ENCODE results near the gene CRELD1.
"Not testable (repeated sequence)": the region's sequence is repeated elsewhere in the genome, so short reads cannot be mapped to it uniquely, and the experiment has no call there.

Gene CRELD1

DNA sequence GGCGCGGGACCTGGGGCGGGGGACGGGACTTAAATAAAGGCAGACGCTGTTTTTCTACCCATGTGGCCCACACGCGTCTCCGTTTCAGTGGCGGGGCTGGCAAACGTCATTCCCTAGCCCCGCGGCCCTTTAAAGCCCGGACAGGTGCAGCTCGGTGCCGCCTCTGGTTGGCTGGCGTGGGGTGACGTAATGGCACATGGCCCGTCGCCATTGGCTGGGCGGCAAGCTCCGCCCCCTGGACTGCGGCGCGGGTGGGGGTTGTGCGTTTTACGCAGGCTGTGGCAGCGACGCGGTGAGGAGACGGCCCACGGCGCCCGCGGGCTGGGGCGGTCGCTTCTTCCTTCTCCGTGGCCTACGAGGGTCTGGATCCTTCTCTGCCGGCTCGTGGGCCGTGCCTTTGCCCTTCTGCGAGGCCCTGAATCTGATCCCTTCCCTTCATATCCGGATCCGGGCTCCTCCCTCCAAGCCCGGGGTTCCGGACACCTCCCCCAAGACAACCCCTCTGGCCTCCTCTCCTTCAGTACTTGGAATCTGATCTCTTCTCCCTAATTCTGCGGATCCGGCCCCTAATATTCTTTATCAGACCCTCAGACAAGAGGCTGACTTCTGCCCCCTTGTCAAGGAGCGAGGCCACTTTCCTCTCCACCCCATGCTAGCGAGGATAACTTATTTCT lies at the start of gene CRELD1:
Gene CRELD1, plus strand, starts transcription at position 274 of the 674 bp plus-strand sequence. CDS start 605 bp downstream, outside the sequence.
- peak; percentile 98 for DNase-seq (ENCODE audit: low read depth, low spot score)

- peak; percentile 63 for DNase-seq (ENCODE audit: low read depth, low spot score)
These were observed 49.0 kb upstream of the CRELD1 start for GRCh38 chr3:9884555-9885165.

DNA sequence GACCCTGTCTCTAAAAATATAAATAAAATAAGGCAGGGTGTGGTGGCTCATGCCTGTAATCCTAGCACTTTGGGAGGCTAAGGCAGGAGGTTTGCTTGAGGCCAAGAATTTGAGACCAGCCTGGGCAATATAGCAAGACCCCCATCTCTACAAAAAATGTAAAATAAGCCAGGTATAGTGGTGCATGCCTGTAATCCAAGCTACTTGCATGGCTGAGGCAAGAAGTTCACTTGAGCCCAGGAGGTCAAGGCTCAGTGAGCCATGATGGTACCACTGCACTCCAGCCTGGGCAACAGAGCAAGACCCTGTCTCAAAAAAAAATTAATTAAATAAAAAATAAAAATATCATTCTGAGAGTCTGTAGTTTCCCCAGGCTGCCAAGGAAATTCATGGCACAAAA lies 47.3 kb upstream of the CRELD1 start:
- no peak for DNase-seq (ENCODE audit: low read depth, low spot score)

GRCh38 chr3:9887480-9887879 lies 46.2 kb upstream of the CRELD1 start:
- no peak for DNase-seq (ENCODE audit: low read depth, low spot score)

- DNase-seq (ENCODE audit: low read depth, low spot score): no peak
These were observed 45.1 kb upstream of the CRELD1 start for GRCh38 chr3:9888540-9888939.

GRCh38 chr3:9889405-9889804 lies 44.2 kb upstream of the CRELD1 start:
- no peak for DNase-seq (ENCODE audit: low read depth, low spot score)

DNA sequence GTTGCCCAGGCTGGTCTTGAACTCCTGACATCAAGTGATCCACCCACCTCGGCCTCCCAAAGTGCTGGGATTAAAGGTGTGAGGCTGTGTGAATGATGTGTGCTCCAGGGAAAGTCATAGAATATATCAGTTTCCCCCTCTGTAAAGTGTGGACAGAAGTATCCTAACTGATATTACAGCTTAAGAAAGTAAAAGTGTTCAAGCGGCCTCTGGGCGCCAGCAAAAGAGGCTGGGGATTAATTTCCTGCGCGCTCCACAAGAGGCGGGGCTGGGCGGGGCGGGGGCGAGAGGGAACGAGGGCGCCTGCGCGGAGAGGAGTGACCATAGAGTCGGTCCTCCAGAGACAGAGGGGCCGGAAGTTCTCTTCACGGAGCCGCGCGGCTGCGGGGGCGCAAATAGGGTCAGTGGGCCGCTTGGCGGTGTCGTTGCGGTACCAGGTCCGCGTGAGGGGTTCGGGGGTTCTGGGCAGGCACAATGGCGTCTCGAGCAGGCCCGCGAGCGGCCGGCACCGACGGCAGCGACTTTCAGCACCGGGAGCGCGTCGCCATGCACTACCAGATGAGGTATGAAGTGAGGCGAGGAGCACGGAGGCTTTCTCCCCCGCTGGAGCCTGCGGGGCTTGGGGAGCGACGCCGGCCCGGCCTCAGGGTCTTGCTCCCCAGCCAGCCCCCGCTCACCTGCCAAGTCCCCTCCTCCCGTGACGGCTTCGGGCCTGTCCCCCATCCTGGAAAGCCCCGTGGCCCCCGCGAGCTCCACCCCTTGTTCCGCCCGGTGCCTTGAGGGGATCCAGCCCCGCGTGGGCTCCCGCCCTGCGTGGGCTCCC lies 43.2 kb upstream of the CRELD1 start, which contains the start of gene JAGN1:
Gene JAGN1, plus strand, starts transcription at position 362 of the 823 bp plus-strand sequence. Its CDS starts 113 bp downstream, at position 475.
- peak; percentile 96 for DNase-seq (ENCODE audit: low read depth, low spot score)

DNA sequence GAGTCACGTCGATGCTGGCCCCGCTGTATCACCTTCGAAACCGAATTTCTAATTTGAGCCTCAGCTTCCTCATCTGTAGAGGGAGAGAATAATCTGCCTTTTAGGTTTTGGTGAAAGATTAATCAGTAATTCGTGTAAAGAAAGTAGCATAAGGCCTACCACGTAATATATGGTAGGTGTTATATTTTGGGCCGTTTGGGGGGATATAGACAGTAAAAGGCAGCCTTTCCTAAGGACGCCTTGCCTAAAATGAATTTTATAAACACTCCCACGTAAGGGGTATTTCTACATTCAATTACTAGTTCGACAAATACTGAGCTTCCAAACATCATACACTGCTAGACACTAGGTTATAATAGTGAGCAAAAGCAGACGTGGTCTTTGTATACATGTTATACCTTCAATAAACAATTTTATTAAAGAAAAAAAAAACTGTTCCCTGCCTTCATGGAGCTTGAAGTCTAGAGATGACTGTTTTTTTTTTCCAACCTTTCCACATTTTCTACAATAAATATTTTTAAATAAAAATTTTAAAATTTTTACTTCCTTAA lies 42.5 kb upstream of the CRELD1 start:
- DNase-seq (ENCODE audit: low read depth, low spot score): no peak

DNA sequence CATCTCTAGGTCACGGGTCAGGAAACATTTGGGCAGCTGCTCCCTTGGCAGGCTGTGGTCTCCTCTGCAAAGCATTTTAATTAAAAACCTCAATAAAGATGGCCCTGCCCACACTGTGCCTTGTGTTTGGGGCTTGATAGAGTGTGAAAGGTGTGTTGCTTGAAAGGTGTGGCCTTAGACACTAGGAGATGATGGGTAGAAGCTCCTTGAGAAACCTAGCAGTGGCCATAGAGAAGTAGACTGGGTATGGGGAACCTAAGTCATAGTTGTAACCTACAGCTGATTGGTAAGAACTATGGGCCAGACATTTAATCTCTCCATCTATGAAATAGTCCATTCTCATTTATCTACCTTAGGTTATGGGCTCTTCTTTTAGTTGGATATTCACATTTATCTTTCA lies 39.9 kb upstream of the CRELD1 start:
- no peak for DNase-seq (ENCODE audit: low read depth, low spot score)

- DNase-seq (ENCODE audit: low read depth, low spot score): not testable (repeated sequence)
These were observed 37.9 kb upstream of the CRELD1 start for GRCh38 chr3:9895715-9896114.

DNA sequence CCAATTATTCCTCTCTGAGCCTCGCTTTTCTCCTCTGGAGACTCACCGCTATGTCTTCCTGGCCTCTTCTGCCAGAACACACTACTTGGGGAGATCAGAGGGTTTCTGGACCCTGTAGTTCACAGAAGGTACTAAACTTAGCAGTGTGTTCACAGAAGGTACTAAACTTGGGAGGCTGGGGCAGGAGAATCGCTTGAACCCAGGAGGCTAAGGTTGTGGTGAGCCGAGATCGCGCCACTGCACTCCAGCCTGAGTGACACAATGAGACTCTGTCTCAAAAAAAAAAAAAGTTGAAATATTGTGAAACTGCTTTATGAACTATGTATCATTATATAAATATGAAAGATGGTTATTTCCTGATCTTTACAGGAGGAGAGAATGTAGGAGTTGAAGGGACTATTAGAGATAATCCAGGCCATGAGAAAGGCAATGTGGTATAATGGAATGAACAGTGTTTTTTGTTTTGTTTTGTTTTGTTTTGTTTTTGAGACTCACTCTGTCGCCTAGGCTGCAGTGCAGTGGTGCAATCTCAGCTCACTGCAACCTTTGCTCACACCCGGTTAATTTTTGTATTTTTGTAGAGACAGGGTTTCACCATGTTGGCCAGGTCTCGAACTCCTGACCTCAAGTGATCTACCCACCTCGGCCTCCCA lies 36.8 kb upstream of the CRELD1 start:
- not testable (repeated sequence) for DNase-seq (ENCODE audit: low read depth, low spot score)

DNA sequence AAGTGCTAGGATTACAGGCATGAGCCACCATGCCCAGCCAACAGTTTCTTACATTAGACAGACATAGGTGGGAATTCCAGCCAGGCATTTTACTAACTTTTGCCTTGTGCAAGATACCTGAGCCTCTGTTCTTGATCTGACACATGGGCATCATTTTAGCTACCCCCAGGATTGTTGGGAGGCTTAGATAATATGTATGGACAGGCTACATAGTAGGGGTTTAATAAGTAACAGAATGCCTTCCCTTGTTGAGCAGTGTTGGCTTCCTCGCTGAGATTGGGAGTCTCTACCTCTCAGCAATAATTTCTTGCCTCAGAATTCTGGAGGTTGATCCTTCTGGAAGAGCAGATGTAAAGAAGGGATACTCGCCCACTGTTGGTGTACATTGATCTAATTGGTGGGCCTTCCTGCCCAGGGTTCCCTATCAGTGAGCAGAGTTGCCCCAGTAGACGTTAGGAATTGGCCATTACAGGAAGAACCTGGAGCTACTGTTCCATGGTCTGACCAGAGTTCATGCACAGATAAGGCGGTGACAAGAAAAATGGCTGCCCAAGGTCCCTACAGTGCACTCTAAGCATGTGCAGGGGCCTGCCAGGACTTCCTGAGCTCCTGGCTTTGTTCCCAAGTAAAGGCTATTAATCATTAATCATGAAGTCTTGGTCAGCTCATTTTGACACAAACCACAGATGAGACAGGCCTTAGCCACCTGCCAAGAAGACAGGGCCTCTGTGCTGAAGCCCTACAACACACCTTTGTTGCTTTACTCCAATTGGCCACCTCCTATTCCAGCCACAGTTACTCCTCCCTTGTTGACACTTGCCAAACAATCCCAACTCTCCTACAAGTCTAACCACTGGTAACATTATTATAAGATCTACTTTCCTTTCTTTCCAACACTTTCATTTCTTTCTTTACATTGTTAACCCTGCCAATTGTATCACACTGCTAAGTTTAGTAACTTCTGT lies 35.9 kb upstream of the CRELD1 start:
- peak; percentile 80 for DNase-seq (ENCODE audit: low read depth, low spot score)

DNA sequence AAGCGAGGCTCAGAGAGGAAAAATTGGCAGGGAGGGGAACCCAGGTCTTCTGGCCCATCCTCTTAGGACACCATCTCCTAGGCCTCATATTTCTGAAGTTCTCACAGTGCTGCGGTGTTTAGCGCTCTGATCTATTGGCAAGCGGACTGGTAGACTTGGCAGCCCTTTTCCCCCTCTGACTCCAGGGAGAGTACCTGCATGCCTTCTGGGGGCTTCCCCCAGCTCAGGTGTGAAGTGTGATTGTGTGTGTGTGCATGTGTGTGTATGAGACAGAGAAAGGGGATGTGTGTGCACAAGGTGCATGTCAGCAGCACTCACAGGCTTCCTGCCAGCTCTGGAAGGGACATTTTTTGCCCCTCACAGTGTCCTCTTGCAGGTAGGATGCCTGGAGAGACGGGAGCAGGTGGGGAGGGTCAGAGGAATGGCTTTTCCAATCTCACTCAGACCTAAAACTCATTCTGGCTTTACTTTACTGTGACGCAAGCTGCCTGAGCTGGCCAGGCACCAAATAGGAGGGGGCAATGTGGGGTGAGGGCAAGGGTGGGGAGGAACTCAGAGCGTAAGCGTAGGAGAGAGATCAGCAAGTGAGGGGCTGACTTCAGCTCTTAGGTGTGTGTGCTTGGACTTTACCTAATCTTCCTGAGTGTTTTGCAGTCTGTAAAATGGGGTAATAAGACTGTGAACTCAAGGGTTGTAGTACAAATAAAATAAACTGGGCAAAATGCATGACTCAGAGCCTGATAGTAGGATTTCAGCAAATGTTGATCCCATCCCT lies 35.0 kb upstream of the CRELD1 start:
- no peak for DNase-seq (ENCODE audit: low read depth, low spot score)

GRCh38 chr3:9899289-9899791 lies 34.3 kb upstream of the CRELD1 start:
- no peak for DNase-seq (ENCODE audit: low read depth, low spot score)

DNA sequence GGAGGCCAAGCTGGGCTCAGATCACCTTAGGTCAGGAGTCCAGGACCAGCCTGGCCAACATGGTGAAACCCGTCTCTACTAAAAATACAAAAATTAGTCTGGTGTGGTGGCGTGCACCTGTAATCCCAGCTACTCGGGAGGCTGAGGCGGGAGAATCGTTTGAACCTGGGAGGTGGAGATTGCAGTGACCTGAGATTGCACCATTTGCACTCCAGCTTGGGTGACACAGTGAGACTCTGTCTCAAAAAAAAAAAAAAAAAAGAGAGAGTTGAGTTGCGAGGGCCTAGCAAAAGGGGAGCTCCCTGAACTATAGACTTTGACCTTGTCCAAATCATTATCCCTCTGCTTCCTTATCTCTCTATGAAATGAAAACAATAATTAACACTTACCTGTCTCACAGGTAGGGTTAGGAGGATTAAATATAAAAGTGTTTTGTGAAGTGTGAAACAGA lies 32.6 kb upstream of the CRELD1 start:
- not testable (repeated sequence) for DNase-seq (ENCODE audit: low read depth, low spot score)

DNA sequence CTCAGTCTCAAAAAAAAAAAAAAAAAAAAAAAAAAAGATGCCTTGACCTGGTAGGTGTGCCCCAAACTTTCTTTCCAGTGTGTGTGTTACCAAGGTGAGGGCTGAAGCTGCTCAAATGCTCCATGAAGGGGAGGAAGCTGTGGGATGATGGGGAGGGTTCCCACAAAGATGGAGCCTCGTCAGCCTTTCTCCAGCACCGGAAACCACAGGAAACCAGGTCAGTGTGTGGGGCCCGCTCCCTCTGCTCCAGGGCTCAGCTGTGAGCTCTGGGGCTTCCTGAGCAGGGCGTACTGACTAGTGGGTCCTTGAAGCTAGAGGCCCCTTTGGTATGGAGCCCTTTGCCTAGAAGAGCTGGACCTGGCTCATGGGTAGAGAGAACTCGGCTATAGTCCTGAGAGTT lies 31.7 kb upstream of the CRELD1 start:
- DNase-seq (ENCODE audit: low read depth, low spot score): no peak

DNA sequence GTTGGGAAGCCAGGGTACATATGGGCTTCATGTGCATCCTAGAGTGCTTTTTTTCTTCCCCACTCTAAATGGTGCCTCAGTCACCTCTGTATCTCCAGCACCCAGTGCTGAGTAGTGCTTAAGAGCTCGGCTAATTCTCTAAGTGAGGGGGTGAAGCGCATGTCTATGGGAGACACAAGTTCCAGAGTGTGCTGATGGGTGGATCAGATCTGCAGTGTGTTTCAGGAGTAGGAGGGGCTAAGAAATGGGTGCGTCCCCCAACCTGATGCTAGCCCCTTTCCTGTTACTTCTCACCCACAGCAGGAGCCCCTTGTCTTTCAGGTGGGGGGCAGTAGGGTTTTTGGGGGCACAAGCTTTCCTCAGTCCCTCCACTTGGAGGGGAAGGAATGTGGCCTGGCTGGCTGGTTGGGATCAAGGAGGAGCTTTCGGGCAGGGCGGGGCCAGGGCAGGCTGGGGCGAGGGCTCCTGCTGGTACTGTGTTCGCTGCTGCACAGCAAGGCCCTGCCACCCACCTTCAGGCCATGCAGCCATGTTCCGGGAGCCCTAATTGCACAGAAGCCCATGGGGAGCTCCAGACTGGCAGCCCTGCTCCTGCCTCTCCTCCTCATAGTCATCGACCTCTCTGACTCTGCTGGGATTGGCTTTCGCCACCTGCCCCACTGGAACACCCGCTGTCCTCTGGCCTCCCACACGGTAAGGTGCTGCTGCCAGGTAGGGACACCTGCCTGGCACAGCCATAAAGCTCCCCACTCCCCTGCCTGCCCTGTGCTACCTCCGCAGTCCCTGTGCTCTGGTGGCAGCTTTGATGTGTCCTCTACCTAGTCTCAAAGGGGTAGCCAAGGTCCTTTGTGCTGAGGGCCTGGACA lies 31.0 kb upstream of the CRELD1 start, which contains the start of gene IL17RE:
Gene IL17RE, plus strand, starts transcription at position 477 of the 866 bp plus-strand sequence. Its CDS starts 85 bp downstream, at position 562.
- no peak for DNase-seq (ENCODE audit: low read depth, low spot score)

DNA sequence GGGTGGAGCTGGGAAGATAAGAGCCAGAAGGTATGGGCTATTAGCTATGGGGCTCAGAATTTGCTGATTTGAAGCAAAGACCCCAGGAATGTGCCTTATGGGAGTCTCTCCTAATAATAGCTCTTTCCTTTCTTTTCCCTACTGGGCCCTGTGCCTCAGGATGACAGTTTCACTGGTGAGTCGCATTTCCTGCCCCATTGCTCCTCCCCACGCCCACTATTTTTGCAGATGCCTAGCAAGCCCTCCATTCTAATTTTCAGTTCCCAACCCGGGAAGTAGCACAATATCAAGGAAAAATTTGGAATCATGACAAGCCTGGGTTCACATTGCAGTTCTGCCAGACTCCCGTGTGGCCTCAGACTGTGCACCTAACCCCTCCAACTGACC lies 30.4 kb upstream of the CRELD1 start:
- peak; percentile 29 for DNase-seq (ENCODE audit: low read depth, low spot score)
